H9 (cell line): ENCODE results near the gene SATB1. TPM values are rescaled to one million over a fixed set of nuclear protein-coding genes. Genes with fewer than 3 reads are reported as not detected.

Source experiments
- DNase-seq: peaks from one replicate; pipeline ENCODE4 v3.0.0-alpha.2; 2017
- H2AFZ ChIP-seq: one replicate; pipeline ENCODE4 v1.6.1; 2013; ENCODE audit warnings: mild to moderate bottlenecking, low read length, control low read depth, moderate library complexity
- H2AK5ac ChIP-seq: 2 replicates; pipeline ENCODE4 v1.6.1; 2013; ENCODE audit warnings: low read length, control low read depth, mixed read lengths; ENCODE audit not compliant: insufficient read length
- H2BK120ac ChIP-seq: one replicate; pipeline ENCODE4 v1.6.1; 2013; ENCODE audit warnings: low read depth, mild to moderate bottlenecking, low read length, control low read depth, inconsistent platforms; ENCODE audit not compliant: poor library complexity, severe bottlenecking
- H2BK12ac ChIP-seq: 2 replicates; pipeline ENCODE4 v1.6.1; 2013; ENCODE audit warnings: low read length, control low read depth, mixed read lengths, low read depth; ENCODE audit not compliant: insufficient read length
- H2BK15ac ChIP-seq: 2 replicates; pipeline ENCODE4 v1.6.1; 2013; ENCODE audit warnings: low read depth, low read length, control low read depth
- H2BK20ac ChIP-seq: one replicate; pipeline ENCODE4 v1.6.1; 2013; ENCODE audit warnings: low read depth, mild to moderate bottlenecking, low read length, control low read depth, inconsistent platforms; ENCODE audit not compliant: poor library complexity, severe bottlenecking
- H2BK5ac ChIP-seq: 2 replicates; pipeline ENCODE4 v1.6.1; 2013; ENCODE audit warnings: low read length, control low read depth, mixed read lengths; ENCODE audit not compliant: insufficient read length
- H3K14ac ChIP-seq: 2 replicates; pipeline ENCODE4 v1.6.1; 2013; ENCODE audit warnings: low read length, control low read depth; ENCODE audit not compliant: insufficient read depth
- H3K18ac ChIP-seq: 2 replicates; pipeline ENCODE4 v1.6.1; 2013; ENCODE audit warnings: low read depth, mild to moderate bottlenecking, mixed read lengths, low read length, control low read depth; ENCODE audit not compliant: insufficient read length
- H3K23ac ChIP-seq: 2 replicates; pipeline ENCODE4 v1.6.1; 2013; ENCODE audit warnings: low read length, control low read depth, mixed read lengths, low read depth; ENCODE audit not compliant: insufficient read length
- H3K23me2 ChIP-seq: 2 replicates; pipeline ENCODE4 v1.6.1; 2013; ENCODE audit warnings: low read depth, mild to moderate bottlenecking, mixed read lengths, low read length, control low read depth; ENCODE audit not compliant: insufficient read length, poor library complexity, severe bottlenecking
- H3K27ac ChIP-seq: 2 replicates; pipeline ENCODE4 v1.5.1; 2013; ENCODE audit warnings: low read length, control low read depth, mixed read lengths, low read depth; ENCODE audit not compliant: insufficient read length
- H3K27me3 ChIP-seq: 2 replicates; pipeline ENCODE4 v1.6.1; 2013; ENCODE audit warnings: low read length, control low read depth, inconsistent platforms; ENCODE audit not compliant: insufficient read depth
- H3K4ac ChIP-seq: 2 replicates; pipeline ENCODE4 v1.6.1; 2013; ENCODE audit warnings: low read depth, mild to moderate bottlenecking, control low read depth, inconsistent platforms, low read length, moderate library complexity
- H3K4me1 ChIP-seq: 2 replicates; pipeline ENCODE4 v1.6.1; 2013; ENCODE audit warnings: low read length, control low read depth, inconsistent platforms; ENCODE audit not compliant: insufficient read depth
- H3K4me2 ChIP-seq: 2 replicates; pipeline ENCODE4 v1.6.1; 2013; ENCODE audit warnings: low read length, control low read depth, mixed read lengths; ENCODE audit not compliant: insufficient read length, insufficient read depth
- H3K56ac ChIP-seq: 2 replicates; pipeline ENCODE4 v1.6.1; 2013; ENCODE audit warnings: low read depth, mild to moderate bottlenecking, mixed read lengths, low read length, control low read depth; ENCODE audit not compliant: insufficient read length
- H3K79me1 ChIP-seq: 2 replicates; pipeline ENCODE4 v1.6.1; 2013; ENCODE audit warnings: low read depth, mild to moderate bottlenecking, moderate library complexity, low read length, control low read depth, inconsistent platforms; ENCODE audit not compliant: insufficient read depth, poor library complexity, severe bottlenecking
- H3K79me2 ChIP-seq: 2 replicates; pipeline ENCODE4 v1.6.1; 2013; ENCODE audit warnings: low read length, control low read depth, inconsistent platforms; ENCODE audit not compliant: insufficient read depth
- H3K9ac ChIP-seq: 2 replicates; pipeline ENCODE4 v1.6.1; 2013; ENCODE audit warnings: low read length, control low read depth, mixed read lengths; ENCODE audit not compliant: insufficient read length; ENCODE audit errors: extremely low read depth
- H3K9me3 ChIP-seq: one replicate; pipeline ENCODE4 v1.6.1; 2013; ENCODE audit warnings: low read depth, low read length, inconsistent platforms; ENCODE audit not compliant: control insufficient read depth
- H3T11ph ChIP-seq: one replicate; pipeline ENCODE4 v1.6.1; 2013; ENCODE audit warnings: mild to moderate bottlenecking, low read length, control low read depth, inconsistent platforms
- H4K20me1 ChIP-seq: one replicate; pipeline ENCODE4 v1.6.1; 2013; ENCODE audit not compliant: control insufficient read depth, insufficient read length, insufficient read depth
- H4K5ac ChIP-seq: 2 replicates; pipeline ENCODE4 v1.6.1; 2013; ENCODE audit warnings: low read depth, mild to moderate bottlenecking, mixed read lengths, low read length, control low read depth; ENCODE audit not compliant: insufficient read length
- H4K8ac ChIP-seq: replicated peaks from 2 replicates; pipeline ENCODE4 v1.6.1; 2013; ENCODE audit warnings: low read length, control low read depth, mixed read lengths, low read depth; ENCODE audit not compliant: insufficient read length
- H4K91ac ChIP-seq: 2 replicates; pipeline ENCODE4 v1.6.1; 2013; ENCODE audit warnings: low read depth, mild to moderate bottlenecking, moderate library complexity, mixed read lengths, low read length, control low read depth; ENCODE audit not compliant: insufficient read length
- H3K27ac Mint-ChIP-seq, 3 experiments: 2 replicates in 2 of 3; 3 replicates in 1 of 3; pipeline ENCODE4 v1.8.0; 2020 to 2021; ENCODE audit warnings: mixed read lengths in 3 of 3, mild to moderate bottlenecking in 1 of 3, moderate library complexity in 1 of 3
- H3K27me3 Mint-ChIP-seq: 2 replicates; pipeline ENCODE4 v1.8.0; 2021; ENCODE audit warnings: low read depth, mild to moderate bottlenecking, moderate library complexity, mixed read lengths
- H3K36me3 Mint-ChIP-seq, 3 experiments: 2 replicates in 2 of 3; 3 replicates in 1 of 3; pipeline ENCODE4 v1.8.0; 2020 to 2021; ENCODE audit warnings: low read depth in 3 of 3, mixed read lengths in 3 of 3; ENCODE audit not compliant: insufficient read depth in 1 of 3
- H3K4me1 Mint-ChIP-seq, 2 experiments: 2 replicates each; pipeline ENCODE4 v1.8.0; 2020; ENCODE audit warnings: mixed read lengths in 2 of 2
- H3K4me3 Mint-ChIP-seq, 2 experiments: 2 replicates in 1 of 2; 3 replicates in 1 of 2; pipeline ENCODE4 v1.8.0; 2020 to 2021; ENCODE audit warnings: mild to moderate bottlenecking in 2 of 2, mixed read lengths in 2 of 2, moderate library complexity in 1 of 2
- H3K9me3 Mint-ChIP-seq, 2 experiments: 2 replicates in 1 of 2; 3 replicates in 1 of 2; pipeline ENCODE4 v1.8.0; 2020; ENCODE audit warnings: mild to moderate bottlenecking in 2 of 2, mixed read lengths in 2 of 2, moderate library complexity in 1 of 2
- WGBS: extraction: QIAGEN DNeasy Blood & Tissue Kit; methylation state at CpG from one replicate; pipeline ENCODE4 v1.1.7; 2013; ENCODE audit warnings: missing lambda C conversion rate, low lambda C conversion rate, mixed read lengths; ENCODE audit not compliant: insufficient read length; ENCODE audit errors: extremely low coverage; 5-methylcytosine and 5-hydroxymethylcytosine counted together
- total RNA-seq: library from RNA; stranded (reverse); gene quantifications from 2 replicates; pipeline ENCODE4 v1.2.1, GENCODE V29; 2021
- TF ChIP-seq, protein P1 (sequence below): fragments of 200-600 bp; sonication (generic); conservative IDR thresholded peaks from 3 replicates; pipeline ENCODE4 v1.8.0; 2021; ENCODE audit warnings: antibody characterized with exemption, mild to moderate bottlenecking

The SATB1 gene
- total RNA-seq, 1 experiment from 2014 or later: 30.7 TPM

DNA sequence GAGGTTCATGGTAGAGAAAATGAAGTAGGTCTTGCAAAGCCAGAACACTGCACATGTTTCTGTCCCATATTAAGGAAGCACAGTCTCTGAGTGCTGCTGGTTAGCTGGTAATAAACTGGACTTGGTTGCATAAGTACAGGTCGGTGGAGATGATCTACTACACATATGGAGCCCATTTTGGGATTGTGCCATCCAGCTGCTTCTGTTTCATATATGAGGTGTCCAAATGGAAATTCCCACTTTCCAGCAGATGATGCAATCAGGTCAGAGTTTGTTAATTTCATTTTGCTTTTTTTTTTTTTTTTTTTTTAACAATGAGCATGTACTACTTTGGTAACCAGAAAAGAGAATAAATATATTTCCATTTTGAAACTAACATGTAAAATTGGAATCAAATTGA, 122.6 kb downstream of the SATB1 start:
- no peak overlapping the region for H3K23ac ChIP-seq
- no peak overlapping the region for H4K8ac ChIP-seq
- no peaks in the 10 kb centered on the region for H3K79me2 ChIP-seq
- no peak overlapping the region for H3T11ph ChIP-seq
- H3K56ac ChIP-seq: no peak overlapping the region
- H3K14ac ChIP-seq: no peak overlapping the region
- H2AFZ ChIP-seq: no peak overlapping the region
- Mint-ChIP-seq H3K27me3 (no peaks in the 10 kb centered on the region), H3K36me3 (peaks cover 0 to 1% (median 1%) of the 10 kb centered on the region in 3 experiments; a peak in 3 of 7 replicates), H3K27ac (no peak overlapping the region), H3K4me3 (no peak overlapping the region), H3K9me3 (peaks cover 5 to 6% of the 10 kb centered on the region in 2 experiments; a peak in 2 of 5 replicates), H3K4me1 (no peaks in the 10 kb centered on the region)
- no peak overlapping the region for H3K18ac ChIP-seq
- no peaks in the 10 kb centered on the region for H3K9me3 ChIP-seq
- no peak overlapping the region for H3K27ac ChIP-seq
- H3K27me3 ChIP-seq: no peaks in the 10 kb centered on the region
- no peak overlapping the region for H2BK12ac ChIP-seq
- no peak overlapping the region for H2AK5ac ChIP-seq
- H4K91ac ChIP-seq: no peak overlapping the region
- H2BK15ac ChIP-seq: no peak overlapping the region
- H3K4me2 ChIP-seq: no peak overlapping the region
- H3K23me2 ChIP-seq: no peaks in the 10 kb centered on the region
- no peak overlapping the region for H2BK20ac ChIP-seq
- H2BK120ac ChIP-seq: no peak overlapping the region
- DNase-seq: no peak
- no peaks in the 10 kb centered on the region for H4K20me1 ChIP-seq
- no CpG with 5 or more reads among the region's 1 CpG for WGBS
- no peak overlapping the region for H4K5ac ChIP-seq
- no peaks in the 10 kb centered on the region for H3K4me1 ChIP-seq
- no peak overlapping the region for H3K9ac ChIP-seq
- H3K4ac ChIP-seq: no peak overlapping the region
- no peak overlapping the region for H2BK5ac ChIP-seq
- H3K79me1 ChIP-seq: no peaks in the 10 kb centered on the region
- TF ChIP-seq, protein P1, sequence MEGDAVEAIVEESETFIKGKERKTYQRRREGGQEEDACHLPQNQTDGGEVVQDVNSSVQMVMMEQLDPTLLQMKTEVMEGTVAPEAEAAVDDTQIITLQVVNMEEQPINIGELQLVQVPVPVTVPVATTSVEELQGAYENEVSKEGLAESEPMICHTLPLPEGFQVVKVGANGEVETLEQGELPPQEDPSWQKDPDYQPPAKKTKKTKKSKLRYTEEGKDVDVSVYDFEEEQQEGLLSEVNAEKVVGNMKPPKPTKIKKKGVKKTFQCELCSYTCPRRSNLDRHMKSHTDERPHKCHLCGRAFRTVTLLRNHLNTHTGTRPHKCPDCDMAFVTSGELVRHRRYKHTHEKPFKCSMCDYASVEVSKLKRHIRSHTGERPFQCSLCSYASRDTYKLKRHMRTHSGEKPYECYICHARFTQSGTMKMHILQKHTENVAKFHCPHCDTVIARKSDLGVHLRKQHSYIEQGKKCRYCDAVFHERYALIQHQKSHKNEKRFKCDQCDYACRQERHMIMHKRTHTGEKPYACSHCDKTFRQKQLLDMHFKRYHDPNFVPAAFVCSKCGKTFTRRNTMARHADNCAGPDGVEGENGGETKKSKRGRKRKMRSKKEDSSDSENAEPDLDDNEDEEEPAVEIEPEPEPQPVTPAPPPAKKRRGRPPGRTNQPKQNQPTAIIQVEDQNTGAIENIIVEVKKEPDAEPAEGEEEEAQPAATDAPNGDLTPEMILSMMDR: no peak
